ENCODE results near the gene THADA.
A peak's percentile ranks its signal among the peaks of the same experiment; 100 is the strongest.

DNA sequence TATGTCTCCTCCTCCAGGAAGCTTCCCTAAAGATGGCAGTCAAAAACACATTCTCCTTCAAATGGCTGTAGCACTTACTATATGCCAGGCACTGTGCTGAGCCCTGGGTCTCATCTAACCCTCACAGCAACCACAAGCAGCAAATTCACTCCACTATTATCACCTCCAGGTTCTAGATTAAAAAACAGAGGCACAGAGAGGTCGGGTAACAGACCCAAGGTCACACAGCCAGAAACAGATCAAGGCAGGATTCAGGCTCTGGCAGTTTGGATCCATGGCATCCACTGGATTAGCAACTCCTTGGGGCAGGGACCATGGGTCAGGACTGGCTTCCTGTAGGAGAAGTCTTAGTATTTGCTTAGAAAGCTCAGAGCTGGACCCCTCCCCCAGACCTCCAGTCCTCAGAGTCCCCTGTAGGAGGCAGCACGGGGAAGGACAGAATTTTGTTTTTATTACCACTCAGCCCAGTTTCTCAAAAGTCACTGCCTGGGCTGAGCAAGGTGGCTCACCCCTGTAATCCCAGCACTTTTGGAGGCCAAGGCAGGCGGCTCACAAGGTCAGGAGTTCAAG is 403.8 kb downstream of the THADA start:
- TF ChIP-seq, protein P1, sequence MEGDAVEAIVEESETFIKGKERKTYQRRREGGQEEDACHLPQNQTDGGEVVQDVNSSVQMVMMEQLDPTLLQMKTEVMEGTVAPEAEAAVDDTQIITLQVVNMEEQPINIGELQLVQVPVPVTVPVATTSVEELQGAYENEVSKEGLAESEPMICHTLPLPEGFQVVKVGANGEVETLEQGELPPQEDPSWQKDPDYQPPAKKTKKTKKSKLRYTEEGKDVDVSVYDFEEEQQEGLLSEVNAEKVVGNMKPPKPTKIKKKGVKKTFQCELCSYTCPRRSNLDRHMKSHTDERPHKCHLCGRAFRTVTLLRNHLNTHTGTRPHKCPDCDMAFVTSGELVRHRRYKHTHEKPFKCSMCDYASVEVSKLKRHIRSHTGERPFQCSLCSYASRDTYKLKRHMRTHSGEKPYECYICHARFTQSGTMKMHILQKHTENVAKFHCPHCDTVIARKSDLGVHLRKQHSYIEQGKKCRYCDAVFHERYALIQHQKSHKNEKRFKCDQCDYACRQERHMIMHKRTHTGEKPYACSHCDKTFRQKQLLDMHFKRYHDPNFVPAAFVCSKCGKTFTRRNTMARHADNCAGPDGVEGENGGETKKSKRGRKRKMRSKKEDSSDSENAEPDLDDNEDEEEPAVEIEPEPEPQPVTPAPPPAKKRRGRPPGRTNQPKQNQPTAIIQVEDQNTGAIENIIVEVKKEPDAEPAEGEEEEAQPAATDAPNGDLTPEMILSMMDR (IDR thresholded peaks at IDR 0.05; ENCODE audit: poor library complexity) = peak; percentile 29
- TF ChIP-seq EZH2 (IDR thresholded peaks at IDR 0.05; ENCODE audit: borderline replicate concordance) = no peak

All from hepatocyte (in vitro differentiated cells).